ENCODE measurements around the gene MYO9A. TPM values are rescaled to one million over a fixed set of nuclear protein-coding genes. Genes with fewer than 3 reads are reported as not detected.

MYO9A gene
- total RNA-seq, 1 donor from 2014 or later = 121 TPM

GRCh38 chr15:71773206-71773859 is 344.6 kb downstream of the MYO9A start:
- FAIRE-seq = no peak

More at GRCh38 chr15:71773206-71773859, 344.6 kb downstream of the MYO9A start:
- DNase-seq (ENCODE audit: low spot score in 2 of 2) = no peak

Small RNA genes lying within 50 kb of the gene (small RNA-seq; reads per million reads assigned to genes)
- gene RNA5SP399 (not detected), gene RNU2-65P (not detected)

Other genes with a start within 250 kb of the MYO9A start
- gene SENP8, start 253 bp upstream of the MYO9A start, total RNA-seq = 6.1 TPM
- 1.2 TPM for gene GRAMD2A, start 79.6 kb upstream of the MYO9A start, total RNA-seq
- gene PKM, start 113.0 kb upstream of the MYO9A start, total RNA-seq = 285 TPM
- gene PARP6, start 154.4 kb upstream of the MYO9A start, total RNA-seq = 55.4 TPM
- 11.4 TPM for gene CELF6, start 202.0 kb upstream of the MYO9A start, total RNA-seq